GM20000 (cell line): ENCODE data around the gene TCEAL3.
A peak's percentile ranks its signal among the peaks of the same experiment; 100 is the strongest.
"Not testable (repeated sequence)": the region's sequence is repeated elsewhere in the genome, so short reads cannot be mapped to it uniquely, and the experiment has no call there.

Experiments
- DNase-seq: peaks from one replicate; pipeline ENCODE4 v3.0.0; 2012; ENCODE audit warnings: low spot score
- TF ChIP-seq, protein P1 (sequence below): IDR thresholded peaks from 2 replicates; pipeline ENCODE4 v1.5.1; 2012; ENCODE audit warnings: mild to moderate bottlenecking, control low read depth; ENCODE audit errors: extremely low read depth, missing control alignments

Gene TCEAL3

DNA sequence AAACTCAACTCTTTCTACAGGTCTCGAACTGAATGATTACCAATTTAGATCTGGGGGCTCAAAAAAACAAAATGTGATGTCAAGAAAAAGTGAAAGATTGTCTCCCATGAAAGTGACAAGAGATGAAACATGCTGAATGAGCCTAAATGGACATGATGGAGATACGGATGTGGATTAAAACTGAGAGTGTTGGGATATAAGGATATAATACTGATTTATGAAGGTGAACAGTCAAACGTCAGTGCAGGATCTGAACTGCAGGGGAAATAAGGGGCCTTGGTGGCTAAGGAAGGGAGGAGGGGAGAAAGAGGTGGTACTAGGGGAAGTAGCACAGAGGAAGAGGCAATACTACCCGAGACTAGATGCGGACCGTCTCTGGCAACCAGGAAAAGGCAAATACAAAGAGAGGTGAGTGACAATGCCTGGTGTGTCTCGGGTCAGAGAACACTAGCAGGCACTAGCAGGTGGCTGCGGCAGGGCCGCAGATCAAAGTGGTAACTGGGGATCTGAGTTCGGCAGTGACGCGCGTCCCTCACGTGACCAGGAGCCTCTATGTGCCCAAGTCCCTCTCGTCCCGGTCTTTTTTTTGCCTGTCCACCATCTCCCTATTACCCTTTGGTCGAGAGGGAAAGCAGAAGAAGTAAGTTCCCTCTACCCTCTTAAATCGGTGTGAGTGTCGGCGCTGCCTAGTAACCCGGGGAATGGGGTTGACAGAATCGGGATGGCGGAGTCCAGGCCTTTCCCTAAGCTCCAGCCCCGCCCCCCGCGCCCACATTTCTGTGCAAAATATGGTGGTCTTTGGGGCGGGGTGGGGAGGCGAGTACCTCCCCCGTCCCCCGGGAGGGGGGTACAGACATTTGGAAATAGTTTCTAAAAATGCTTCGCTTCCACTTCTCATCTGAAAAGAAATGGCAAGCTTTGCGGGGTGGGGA is 20.9 kb downstream of the TCEAL3 start, which contains the start of gene TCEAL1:
Gene TCEAL1 (plus strand): TSS at position 590 of the 932 bp plus-strand sequence. CDS start 942 bp downstream, outside the sequence.
- DNase-seq, result peak; percentile 27
- TF ChIP-seq, protein P1, sequence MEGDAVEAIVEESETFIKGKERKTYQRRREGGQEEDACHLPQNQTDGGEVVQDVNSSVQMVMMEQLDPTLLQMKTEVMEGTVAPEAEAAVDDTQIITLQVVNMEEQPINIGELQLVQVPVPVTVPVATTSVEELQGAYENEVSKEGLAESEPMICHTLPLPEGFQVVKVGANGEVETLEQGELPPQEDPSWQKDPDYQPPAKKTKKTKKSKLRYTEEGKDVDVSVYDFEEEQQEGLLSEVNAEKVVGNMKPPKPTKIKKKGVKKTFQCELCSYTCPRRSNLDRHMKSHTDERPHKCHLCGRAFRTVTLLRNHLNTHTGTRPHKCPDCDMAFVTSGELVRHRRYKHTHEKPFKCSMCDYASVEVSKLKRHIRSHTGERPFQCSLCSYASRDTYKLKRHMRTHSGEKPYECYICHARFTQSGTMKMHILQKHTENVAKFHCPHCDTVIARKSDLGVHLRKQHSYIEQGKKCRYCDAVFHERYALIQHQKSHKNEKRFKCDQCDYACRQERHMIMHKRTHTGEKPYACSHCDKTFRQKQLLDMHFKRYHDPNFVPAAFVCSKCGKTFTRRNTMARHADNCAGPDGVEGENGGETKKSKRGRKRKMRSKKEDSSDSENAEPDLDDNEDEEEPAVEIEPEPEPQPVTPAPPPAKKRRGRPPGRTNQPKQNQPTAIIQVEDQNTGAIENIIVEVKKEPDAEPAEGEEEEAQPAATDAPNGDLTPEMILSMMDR, result no peak

DNA sequence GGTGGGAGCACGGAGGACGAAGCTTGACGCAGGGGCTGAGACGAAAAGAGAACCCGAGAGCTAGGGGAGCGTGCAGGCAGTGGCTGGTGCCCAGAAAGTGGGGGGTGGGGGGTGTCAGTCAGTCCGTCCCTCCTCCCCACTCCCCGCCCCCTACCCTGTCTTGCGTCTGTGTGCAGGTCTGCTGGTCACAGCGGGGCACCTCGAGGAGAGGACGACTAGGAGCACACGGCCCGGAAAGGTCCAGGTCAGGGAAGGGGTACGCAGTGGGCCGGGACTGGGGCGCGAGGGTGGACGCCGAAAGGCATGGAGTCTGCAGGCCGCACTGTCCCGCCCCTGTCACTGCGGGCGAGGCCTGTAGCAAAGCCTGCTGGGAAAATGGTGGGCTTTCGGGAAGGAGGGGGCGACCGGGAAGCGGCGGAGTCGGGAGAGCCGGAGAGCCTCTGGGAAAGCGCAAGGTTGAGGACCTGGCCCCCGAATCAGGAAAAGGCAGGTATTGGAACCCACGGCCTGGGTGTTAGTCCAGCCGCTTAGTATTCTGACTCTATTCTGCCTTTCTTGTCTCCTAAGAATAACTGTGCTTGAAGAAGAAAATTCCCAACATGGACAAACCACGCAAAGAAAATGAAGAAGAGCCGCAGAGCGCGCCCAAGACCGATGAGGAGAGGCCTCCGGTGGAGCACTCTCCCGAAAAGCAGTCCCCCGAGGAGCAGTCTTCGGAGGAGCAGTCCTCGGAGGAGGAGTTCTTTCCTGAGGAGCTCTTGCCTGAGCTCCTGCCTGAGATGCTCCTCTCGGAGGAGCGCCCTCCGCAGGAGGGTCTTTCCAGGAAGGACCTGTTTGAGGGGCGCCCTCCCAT is 21.8 kb downstream of the TCEAL3 start:
- TF ChIP-seq, protein P1, result peak; percentile 34
- DNase-seq, result peak; percentile 5

DNA sequence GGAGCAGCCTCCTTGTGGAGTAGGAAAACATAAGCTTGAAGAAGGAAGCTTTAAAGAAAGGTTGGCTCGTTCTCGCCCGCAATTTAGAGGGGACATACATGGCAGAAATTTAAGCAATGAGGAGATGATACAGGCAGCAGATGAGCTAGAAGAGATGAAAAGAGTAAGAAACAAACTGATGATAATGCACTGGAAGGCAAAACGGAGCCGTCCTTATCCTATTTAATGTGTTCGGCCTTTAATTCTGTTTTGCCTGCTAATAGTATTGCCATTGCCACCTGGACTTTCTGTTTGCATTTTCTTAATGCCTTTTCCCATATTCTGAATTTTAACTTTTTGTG is 22.4 kb downstream of the TCEAL3 start:
- DNase-seq, result no peak
- TF ChIP-seq, protein P1, result no peak

DNA sequence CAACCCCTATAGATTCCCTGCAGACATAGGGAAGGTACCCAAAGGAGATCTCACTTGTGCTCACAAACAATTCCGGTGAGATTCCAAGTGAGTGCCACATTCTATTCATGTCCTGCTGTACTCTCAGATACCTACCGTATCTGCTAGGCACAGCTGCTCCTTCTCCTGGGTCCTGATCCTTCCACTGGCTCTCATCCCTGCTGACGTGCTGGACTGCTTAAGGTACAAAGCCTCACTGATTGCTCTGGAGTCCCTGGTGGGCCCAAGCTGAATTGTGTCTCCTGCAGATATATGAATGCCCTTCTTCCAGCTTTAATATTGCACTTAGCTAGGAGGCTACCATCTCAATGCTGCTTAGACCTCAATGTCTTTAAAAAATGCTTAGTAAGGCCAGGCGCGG is 23.4 kb downstream of the TCEAL3 start:
- TF ChIP-seq, protein P1, result no peak
- DNase-seq, result no peak

DNA sequence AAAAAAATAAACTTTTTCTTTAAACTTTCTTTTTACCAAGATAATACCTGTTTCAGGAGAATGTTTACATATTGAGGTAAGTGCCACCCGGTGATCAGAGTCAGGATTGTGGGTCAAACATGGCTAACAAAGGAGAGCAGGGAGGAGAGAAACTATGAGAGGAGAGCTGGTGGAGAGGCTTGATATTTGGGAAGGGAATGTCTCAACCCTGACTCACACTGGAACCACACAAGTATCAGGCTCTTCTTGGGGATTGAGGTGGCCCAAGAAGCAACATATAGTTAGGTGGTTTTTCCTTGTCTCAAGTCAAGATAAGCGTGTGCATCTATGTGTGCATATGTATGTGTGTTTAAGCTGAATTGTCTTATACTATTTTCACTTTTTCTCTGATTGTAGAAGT is 27.7 kb downstream of the TCEAL3 start:
- TF ChIP-seq, protein P1, result no peak
- no peak for DNase-seq

DNA sequence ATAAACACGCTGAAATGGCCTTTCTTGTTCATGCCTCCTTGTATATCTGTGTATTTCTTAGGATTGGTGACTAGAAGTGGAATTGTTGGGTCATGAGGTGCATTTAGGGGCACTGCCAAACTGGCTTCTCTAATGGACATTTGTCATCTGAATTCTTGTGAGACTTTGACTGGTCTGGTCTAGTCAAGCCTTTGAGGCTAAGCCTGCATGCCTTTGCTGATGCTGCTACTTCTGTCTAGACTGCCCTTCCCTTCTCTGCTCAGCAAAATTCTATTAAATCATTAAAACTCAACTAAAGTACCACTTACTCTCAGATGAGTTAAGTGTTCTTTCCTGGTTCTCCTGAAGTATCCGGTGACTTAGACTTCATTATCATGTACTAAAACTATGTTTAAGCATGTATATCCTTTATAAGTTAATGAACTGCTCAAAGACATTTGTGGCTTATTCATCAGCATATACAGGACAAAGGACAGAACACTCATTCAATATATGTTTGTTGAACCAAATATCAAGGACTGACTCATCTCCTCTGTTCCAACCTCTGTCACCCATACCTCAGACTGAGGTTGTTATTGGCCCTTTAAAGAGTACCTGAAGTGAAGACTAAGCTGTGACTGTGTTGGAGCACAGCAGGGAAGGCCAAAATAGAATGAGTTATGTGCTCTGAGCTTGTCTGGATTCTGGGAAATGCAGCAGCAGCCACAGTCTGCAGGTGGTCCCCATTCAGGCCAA is 30.0 kb downstream of the TCEAL3 start:
- no peak for DNase-seq
- TF ChIP-seq, protein P1, result no peak

DNA sequence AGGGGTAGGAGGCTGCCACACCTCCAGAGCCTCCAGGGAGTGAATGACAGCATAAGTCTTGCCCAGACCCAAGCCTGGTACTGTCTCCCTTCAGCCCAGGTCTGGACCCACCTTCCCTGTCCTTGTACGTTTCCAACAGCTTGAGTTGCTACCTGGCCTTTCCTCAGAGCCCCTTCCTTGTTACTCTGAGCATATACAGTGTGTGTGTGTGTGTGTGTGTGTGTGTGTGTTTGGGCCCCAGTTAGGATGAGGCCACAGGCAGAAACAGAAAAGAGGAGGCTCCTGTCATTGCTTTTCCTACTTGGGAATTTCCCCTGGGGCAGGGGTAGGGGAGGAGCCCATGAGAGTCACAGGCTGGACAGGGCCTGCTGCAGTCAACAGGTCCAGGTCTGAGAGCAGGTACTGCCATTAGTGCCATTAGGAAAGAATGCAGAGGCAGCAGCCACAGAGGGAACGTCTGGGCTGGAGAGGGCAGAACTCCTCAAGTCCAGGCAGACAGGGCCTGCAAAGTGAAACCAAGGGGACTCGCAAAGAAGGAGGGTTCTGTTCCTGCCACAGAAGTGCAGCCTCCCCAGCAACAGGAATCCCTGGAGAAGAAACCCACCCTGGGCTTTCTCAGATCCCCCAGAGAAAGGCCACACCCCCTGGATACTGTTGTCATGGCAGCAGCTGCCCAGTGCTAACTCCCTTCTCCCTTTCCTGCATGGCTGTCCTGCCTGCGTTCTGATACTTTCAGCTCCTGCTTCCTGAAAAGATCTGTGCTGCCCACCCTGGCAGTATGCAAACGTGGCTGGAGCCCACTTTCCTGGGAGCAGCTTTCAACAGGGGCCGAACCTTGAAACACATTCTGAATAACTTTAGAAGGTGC is 30.9 kb downstream of the TCEAL3 start:
- not testable (repeated sequence) for DNase-seq
